Stimulated activated naive B cell treated with anti-CD40 and anti-IgM and Interleukin-4, amounts not matched to agents 10 μg/mL and 1 μg/mL and 100 μg/mL, for 72 hours (primary cell): Measurements from ENCODE around the gene SEC62.
A peak's percentile ranks its signal among the peaks of the same experiment; 100 is the strongest.

Source experiments
- ATAC-seq, 2 donors: fragments of 150-1000 bp; cut with Tn5 transposase; replicated peaks; 2 replicates each; pipeline ENCODE4 v1.10.0; 2021; ENCODE audit warnings: moderate library complexity in 1 of 2
- DNase-seq: peaks from one replicate; pipeline ENCODE4 v3.0.0; 2021
- H3K27ac Mint-ChIP-seq: one replicate; pipeline ENCODE4 v1.8.0; 2022; ENCODE audit warnings: mild to moderate bottlenecking, mixed read lengths
- H3K27me3 Mint-ChIP-seq, 2 donors: one replicate each; pipeline ENCODE4 v1.8.0; 2022; ENCODE audit warnings: mixed read lengths in 2 of 2
- H3K36me3 Mint-ChIP-seq, 2 donors: one replicate each; pipeline ENCODE4 v1.8.0; 2022; ENCODE audit warnings: mixed read lengths in 2 of 2, mild to moderate bottlenecking in 1 of 2
- H3K4me1 Mint-ChIP-seq, 2 donors: one replicate each; pipeline ENCODE4 v1.8.0; 2022; ENCODE audit warnings: mixed read lengths in 2 of 2, mild to moderate bottlenecking in 1 of 2
- H3K4me3 Mint-ChIP-seq, 2 donors: one replicate each; pipeline ENCODE4 v1.8.0; 2022; ENCODE audit warnings: mild to moderate bottlenecking in 2 of 2, mixed read lengths in 2 of 2, moderate library complexity in 1 of 2
- H3K9me3 Mint-ChIP-seq, 2 donors: one replicate each; pipeline ENCODE4 v1.8.0; 2022; ENCODE audit warnings: mixed read lengths in 2 of 2, mild to moderate bottlenecking in 1 of 2

The SEC62 gene

GRCh38 chr3:169953462-169954141 lies 13.0 kb upstream of the SEC62 start:
- no peaks in the 10 kb centered on the region for H3K27me3 Mint-ChIP-seq
- H3K36me3 Mint-ChIP-seq = peaks cover 8 to 10% of the 10 kb centered on the region in 2 donors
- H3K4me1 Mint-ChIP-seq = peaks cover 33 to 61% of the 10 kb centered on the region in 2 donors
- ATAC-seq (peak; percentile 10 to 13), DNase-seq (no peak)
- peak overlapping the region; percentile 53 to 76 for H3K4me3 Mint-ChIP-seq
- peaks cover 6 to 10% of the 10 kb centered on the region in 2 donors for H3K9me3 Mint-ChIP-seq
- peak overlapping the region; percentile 90 for H3K27ac Mint-ChIP-seq

- DNase-seq (no peak), ATAC-seq (peak; percentile 82 to 87)
- H3K36me3 Mint-ChIP-seq = peaks cover 9% of the 10 kb centered on the region in 2 donors
- peaks cover 6 to 10% of the 10 kb centered on the region in 2 donors for H3K9me3 Mint-ChIP-seq
- H3K4me1 Mint-ChIP-seq = peaks cover 33 to 58% of the 10 kb centered on the region in 2 donors
- H3K27me3 Mint-ChIP-seq = no peaks in the 10 kb centered on the region
- peak overlapping the region; percentile 53 to 76 for H3K4me3 Mint-ChIP-seq
- H3K27ac Mint-ChIP-seq = peak overlapping the region; percentile 90
Observed at GRCh38 chr3:169954142-169954756, 12.4 kb upstream of the SEC62 start.

- H3K36me3 Mint-ChIP-seq = peaks cover 11 to 12% of the 10 kb centered on the region in 2 donors
- no peak for ATAC-seq
- peak overlapping the region; percentile 44 to 60 for H3K4me3 Mint-ChIP-seq
- no peaks in the 10 kb centered on the region for H3K27me3 Mint-ChIP-seq
- H3K9me3 Mint-ChIP-seq = peaks cover 6 to 13% of the 10 kb centered on the region in 2 donors
- H3K4me1 Mint-ChIP-seq = peaks cover 35 to 57% of the 10 kb centered on the region in 2 donors
- peak overlapping the region; percentile 71 for H3K27ac Mint-ChIP-seq
- DNase-seq = no peak
Observed at GRCh38 chr3:169955406-169955805, 11.2 kb upstream of the SEC62 start.

GRCh38 chr3:169964176-169964575 lies 2.4 kb upstream of the SEC62 start:
- peaks cover 22 to 28% of the 10 kb centered on the region in 2 donors for H3K36me3 Mint-ChIP-seq
- H3K27ac Mint-ChIP-seq = peak overlapping the region; percentile 81
- no peak for ATAC-seq
- H3K27me3 Mint-ChIP-seq = no peaks in the 10 kb centered on the region
- no peak for DNase-seq
- peaks cover 10 to 15% of the 10 kb centered on the region in 2 donors for H3K9me3 Mint-ChIP-seq
- peak overlapping the region in 1 of 2 donors; percentile 0 for H3K4me3 Mint-ChIP-seq
- peaks cover 35 to 72% of the 10 kb centered on the region in 2 donors for H3K4me1 Mint-ChIP-seq

GRCh38 chr3:169965562-169966427 lies 812 bp upstream of the SEC62 start:
- H3K4me3 Mint-ChIP-seq = peak overlapping the region; percentile 96 to 99
- H3K9me3 Mint-ChIP-seq = peaks cover 7 to 15% of the 10 kb centered on the region in 2 donors
- ATAC-seq (peak; percentile 37 to 48), DNase-seq (peak; percentile 5)
- no peaks in the 10 kb centered on the region for H3K27me3 Mint-ChIP-seq
- H3K27ac Mint-ChIP-seq = peak overlapping the region; percentile 100
- H3K36me3 Mint-ChIP-seq = peaks cover 19 to 34% of the 10 kb centered on the region in 2 donors
- H3K4me1 Mint-ChIP-seq = peaks cover 33 to 79% of the 10 kb centered on the region in 2 donors

- Mint-ChIP-seq H3K4me1 (peaks cover 33 to 80% of the 10 kb centered on the region in 2 donors), H3K27me3 (no peaks in the 10 kb centered on the region), H3K4me3 (peak overlapping the region; percentile 96 to 99), H3K36me3 (peaks cover 25 to 42% of the 10 kb centered on the region in 2 donors), H3K27ac (peak overlapping the region; percentile 100), H3K9me3 (peaks cover 6 to 13% of the 10 kb centered on the region in 2 donors)
- no peak for DNase-seq
- peak; percentile 66 for ATAC-seq
Observed at GRCh38 chr3:169966951-169967915, 626 bp downstream of the SEC62 start.

- Mint-ChIP-seq H3K27me3 (no peaks in the 10 kb centered on the region), H3K4me1 (peaks cover 31 to 75% of the 10 kb centered on the region in 2 donors), H3K4me3 (peak overlapping the region; percentile 96 to 99), H3K27ac (peak overlapping the region; percentile 72), H3K9me3 (peaks cover 4 to 8% of the 10 kb centered on the region in 2 donors), H3K36me3 (peaks cover 29 to 44% of the 10 kb centered on the region in 2 donors)
- DNase-seq = no peak
- no peak for ATAC-seq
Observed at GRCh38 chr3:169968224-169968885, 1.7 kb downstream of the SEC62 start.

- H3K27ac Mint-ChIP-seq = peak overlapping the region; percentile 72
- H3K4me1 Mint-ChIP-seq = peaks cover 29 to 69% of the 10 kb centered on the region in 2 donors
- DNase-seq (no peak), ATAC-seq (peak in 1 of 2 donors; percentile 22)
- H3K36me3 Mint-ChIP-seq = peaks cover 31 to 47% of the 10 kb centered on the region in 2 donors
- H3K4me3 Mint-ChIP-seq = peak overlapping the region; percentile 96 to 99
- H3K27me3 Mint-ChIP-seq = no peaks in the 10 kb centered on the region
- peaks cover 2 to 3% of the 10 kb centered on the region in 2 donors for H3K9me3 Mint-ChIP-seq
Observed at GRCh38 chr3:169969174-169970095, 2.8 kb downstream of the SEC62 start.

GRCh38 chr3:169970847-169971246 lies 4.2 kb downstream of the SEC62 start:
- DNase-seq (no peak), ATAC-seq (no peak)
- peaks cover 22 to 66% of the 10 kb centered on the region in 2 donors for H3K4me1 Mint-ChIP-seq
- no peak overlapping the region for H3K27ac Mint-ChIP-seq
- H3K9me3 Mint-ChIP-seq = no peaks in the 10 kb centered on the region
- H3K4me3 Mint-ChIP-seq = peak overlapping the region in 1 of 2 donors; percentile 54
- peaks cover 35 to 45% of the 10 kb centered on the region in 2 donors for H3K36me3 Mint-ChIP-seq
- no peaks in the 10 kb centered on the region for H3K27me3 Mint-ChIP-seq

GRCh38 chr3:169971522-169971921 lies 4.9 kb downstream of the SEC62 start:
- ATAC-seq (no peak), DNase-seq (no peak)
- Mint-ChIP-seq H3K27ac (no peak overlapping the region), H3K4me1 (peaks cover 22 to 65% of the 10 kb centered on the region in 2 donors), H3K27me3 (no peaks in the 10 kb centered on the region), H3K36me3 (peaks cover 39 to 50% of the 10 kb centered on the region in 2 donors), H3K9me3 (no peaks in the 10 kb centered on the region), H3K4me3 (peak overlapping the region; percentile 19 to 53)

- Mint-ChIP-seq H3K27ac (peak overlapping the region; percentile 73), H3K36me3 (peaks cover 55 to 65% of the 10 kb centered on the region in 2 donors), H3K27me3 (no peaks in the 10 kb centered on the region), H3K4me1 (peaks cover 22 to 61% of the 10 kb centered on the region in 2 donors), H3K9me3 (no peaks in the 10 kb centered on the region), H3K4me3 (no peak overlapping the region)
- DNase-seq (no peak), ATAC-seq (peak; percentile 38 to 39)
Observed at GRCh38 chr3:169980055-169980454, 13.4 kb downstream of the SEC62 start.

- Mint-ChIP-seq H3K27ac (peak overlapping the region; percentile 32), H3K27me3 (no peaks in the 10 kb centered on the region), H3K4me3 (no peak overlapping the region), H3K36me3 (peaks cover 41 to 52% of the 10 kb centered on the region in 2 donors), H3K9me3 (no peaks in the 10 kb centered on the region), H3K4me1 (peaks cover 15 to 38% of the 10 kb centered on the region in 2 donors)
- ATAC-seq (no peak), DNase-seq (no peak)
Observed at GRCh38 chr3:169984292-169984691, 17.7 kb downstream of the SEC62 start.
